ENCODE results near the gene UBR4. TPM values are rescaled to one million over a fixed set of nuclear protein-coding genes. Genes with fewer than 3 reads are reported as not detected.

UBR4 gene
- total RNA-seq, 1 experiment from 2014 or later, result 107 TPM

GRCh38 chr1:19070891-19071621, 139.0 kb downstream of the UBR4 start:
- no peak overlapping the region for H2AFZ ChIP-seq (ENCODE audit: low read depth, low read length, poor library complexity, severe bottlenecking)
- no peak overlapping the region for H3K27ac ChIP-seq (ENCODE audit: low read depth, low read length)
- intact Hi-C loops (cut with micrococcal nuclease), result no loop called here
- ChIA-PET POLR2A (no interaction called here), CTCF (no interaction called here), RAD21 (ENCODE audit: low non-redundant PET in 1 of 2, low total read pairs in 2 of 2, uncharacterized antibody in 2 of 2, unreplicated experiment in 2 of 2) (interaction anchor here in 1 of 2 experiments (0.6 kb wide), 1 partner anchor 45 kb away, joined by 3 read pairs; no protein-coding TSS in a partner anchor)
- peaks cover 8 to 21% of the 10 kb centered on the region in 2 experiments for H3K36me3 ChIP-seq (ENCODE audit: control insufficient read depth in 1 of 2, insufficient read depth in 2 of 2, low read length in 2 of 2)
- TF ChIP-seq ELF1 (IDR thresholded peaks at IDR 0.05; ENCODE audit: borderline replicate concordance, low read depth), result no peak
- no peak for TF ChIP-seq CEBPB (IDR thresholded peaks at IDR 0.05; ENCODE audit: low read depth)
- TF ChIP-seq ZNF274 (IDR thresholded peaks at IDR 0.05; ENCODE audit: low read depth, low read length), result no peak
- no peak for TF ChIP-seq REST (IDR thresholded peaks at IDR 0.05; ENCODE audit: low read depth)
- TF ChIP-seq ZBTB33 (IDR thresholded peaks at IDR 0.05; ENCODE audit: extremely low read depth, insufficient replicate concordance, low read length), result no peak
- H3K4me3 ChIP-seq (replicated peaks in 1 of 2; ENCODE audit: low read depth in 1 of 2, low read length in 2 of 2), result no peak overlapping the region
- peaks cover 18 to 19% of the 10 kb centered on the region in 2 experiments for H3K4me1 ChIP-seq (ENCODE audit: control insufficient read depth in 1 of 2, insufficient read depth in 2 of 2, low read length in 2 of 2)
- H3K9me3 ChIP-seq (ENCODE audit: control insufficient read depth in 1 of 2, insufficient read depth in 1 of 2, low read depth in 1 of 2, low read length in 2 of 2), result no peaks in the 10 kb centered on the region
- no peak overlapping the region for H3K4me2 ChIP-seq (ENCODE audit: low read length)
- no peaks in the 10 kb centered on the region for H3K27me3 ChIP-seq (ENCODE audit: insufficient read depth, low read length)
- no peak for ATAC-seq
- BruUV-seq (replicated peaks), result TSS peak; percentile 22
- no peaks in the 10 kb centered on the region for H3K9me2 ChIP-seq (ENCODE audit: insufficient read depth)
- no peaks in the 10 kb centered on the region for H3K79me2 ChIP-seq (ENCODE audit: insufficient read depth, low read length)
- no peaks in the 10 kb centered on the region for H4K20me1 ChIP-seq (ENCODE audit: insufficient read depth)
- no peak overlapping the region for H3K9ac ChIP-seq (ENCODE audit: low read length)
- no peak for DNase-seq (ENCODE audit: low read depth, low spot score)

Data from HCT116 (cell line).